Posterior cingulate gyrus (tissue), 11 donors: Measurements from ENCODE around the gene CDK2AP2.

Experiments used
- DNase-seq, 10 donors: peaks; one replicate each; pipeline versions ENCODE4 v3.0.0 to v3.0.0-alpha.2; 2020 to 2021; ENCODE audit warnings: mixed read lengths in 3 of 10
- intact Hi-C: fragments of 100-400 bp; cut with DNase I; formaldehyde crosslinking; loops from one replicate; pipeline ENCODE4 v1.15.1; 2023

Gene CDK2AP2

DNA sequence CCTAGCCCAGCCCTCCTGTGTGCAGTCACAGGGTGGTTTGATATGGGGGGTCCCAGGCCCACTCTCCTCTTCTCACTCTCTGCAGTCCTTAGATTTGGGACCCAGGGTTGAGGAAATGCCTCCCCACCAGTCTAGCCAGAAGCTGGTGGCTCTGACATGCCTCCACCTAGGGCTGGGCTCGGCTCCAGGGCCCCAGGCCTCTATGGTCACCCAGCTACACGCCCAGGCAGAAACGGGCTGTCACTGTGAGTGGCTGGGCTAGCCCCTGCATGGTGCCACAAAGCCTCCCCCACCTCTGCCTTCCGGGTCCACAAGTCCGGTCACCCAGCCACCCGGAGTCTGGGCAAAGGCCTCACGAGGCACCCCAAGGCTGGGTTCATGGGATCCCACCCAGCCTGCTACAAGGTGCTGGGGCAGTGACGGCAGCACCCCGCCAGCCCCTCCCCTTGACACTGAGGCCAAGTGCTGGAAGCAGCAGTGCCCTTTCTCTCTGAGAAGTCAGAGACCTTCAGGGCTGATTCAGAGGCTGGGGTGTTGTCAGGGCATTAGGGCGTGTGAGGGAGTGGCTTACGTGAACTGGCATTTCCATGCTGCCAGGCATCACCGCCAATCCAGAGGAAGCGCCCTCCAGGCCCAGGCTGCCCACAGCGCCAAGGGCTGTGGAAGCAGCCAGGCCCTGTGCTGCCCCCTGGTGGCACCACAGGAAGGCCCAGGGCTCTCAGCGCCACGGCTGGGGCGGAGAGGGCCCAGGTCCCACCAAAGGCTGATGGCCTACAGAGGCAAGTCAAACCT, 2.2 kb downstream of the CDK2AP2 start:
- intact Hi-C loops = loop anchor here (1.0 to 10.0 kb wide), 4 partner anchors 38 to 154 kb away; partner anchors contain the start of genes CORO1B, POLD4, PPP1CA and TBC1D10C
- DNase-seq = peak; percentile 66 to 97 (median 82)

DNA sequence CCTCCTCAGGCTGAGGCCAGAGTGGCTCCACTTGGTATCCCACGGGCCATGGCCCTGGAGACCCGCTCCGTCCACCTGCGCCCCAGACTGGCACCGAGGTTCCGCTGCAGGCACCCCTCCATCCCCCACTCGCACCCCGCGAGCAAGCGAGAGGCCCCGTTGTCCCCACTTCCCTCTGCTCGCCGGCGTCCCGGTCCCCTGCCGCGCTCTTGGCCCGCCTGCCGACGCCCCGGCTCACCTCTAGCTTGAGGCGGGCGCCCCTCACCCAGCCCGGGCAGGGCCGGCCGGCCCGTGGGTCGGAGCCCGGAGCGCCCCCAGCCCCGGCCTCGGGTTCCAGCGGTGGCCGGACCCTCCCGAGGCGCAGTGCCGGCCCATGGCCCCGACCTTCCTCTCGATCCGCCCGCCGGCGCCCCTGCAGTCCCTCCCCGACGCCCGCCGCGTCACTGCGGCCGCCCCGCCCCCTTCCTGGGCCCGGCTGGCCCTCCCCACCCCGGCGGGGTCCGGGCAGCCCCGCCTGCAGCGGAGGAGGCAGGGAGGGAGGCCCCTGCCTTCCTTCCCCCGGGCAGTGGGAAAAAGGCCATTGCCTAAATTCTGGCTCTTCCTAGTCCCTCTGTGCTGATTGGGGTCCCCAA, 2.9 kb downstream of the CDK2AP2 start, which contains the start of gene PITPNM1:
Gene PITPNM1, minus strand, starts transcription at position 414 of the 632 bp plus-strand sequence. CDS start 1,183 bp downstream, outside the sequence.
- DNase-seq = peak in 9 of 10 donors; percentile 28 to 92 (median 58)
- intact Hi-C loops = loop anchor here (1.0 to 10.0 kb wide), 4 partner anchors 37 to 153 kb away; partner anchors contain the start of genes CORO1B, POLD4, PPP1CA and TBC1D10C

DNA sequence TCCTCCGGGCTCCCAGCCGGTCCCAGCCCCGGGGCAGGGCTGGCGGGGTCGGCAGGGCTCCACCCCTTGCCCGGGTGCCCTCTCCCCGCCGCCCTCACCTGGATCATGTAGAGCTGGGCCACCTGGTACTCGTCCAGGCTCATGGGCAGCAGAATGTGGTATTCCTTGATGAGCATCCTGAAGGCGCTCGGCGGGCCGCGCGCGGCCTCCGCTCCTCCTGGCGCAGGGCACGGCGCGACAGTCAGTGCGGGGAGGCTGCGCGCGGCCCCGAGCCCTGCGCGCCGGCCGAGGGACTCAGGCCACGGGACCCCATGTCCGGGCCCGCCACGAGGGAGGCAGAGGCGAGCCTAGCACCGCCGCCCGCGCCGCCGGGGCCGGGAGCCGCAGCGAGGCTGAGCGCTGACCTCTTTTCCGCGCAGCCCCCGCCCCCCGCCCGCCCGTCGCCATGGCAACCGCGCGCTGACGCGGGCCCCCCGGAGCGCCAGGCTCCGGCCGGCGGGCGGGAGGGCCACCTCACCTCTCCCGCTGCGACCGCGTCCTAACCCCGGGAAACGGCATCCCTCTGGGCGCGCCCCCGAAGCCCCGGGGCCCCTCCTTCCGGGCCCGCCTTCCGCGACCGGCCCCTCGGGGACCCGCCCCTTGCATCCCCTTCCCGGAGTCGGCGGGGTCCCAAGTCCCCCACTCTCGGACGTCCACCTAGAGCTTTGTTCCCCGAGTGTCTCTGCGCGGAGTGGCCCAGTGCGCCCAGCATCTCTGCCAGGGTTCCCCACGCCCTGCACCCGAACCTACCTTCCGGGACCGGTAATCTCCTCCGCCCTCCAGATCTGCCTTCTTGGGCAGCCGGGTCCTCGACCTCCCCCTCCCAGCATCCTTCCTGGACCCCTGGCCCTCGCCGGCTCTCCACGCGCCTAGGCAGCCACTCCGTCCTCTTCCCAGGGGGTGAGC, 3.7 kb downstream of the CDK2AP2 start:
- peak in 3 of 10 donors; percentile 76 to 87 (median 82) for DNase-seq

DNA sequence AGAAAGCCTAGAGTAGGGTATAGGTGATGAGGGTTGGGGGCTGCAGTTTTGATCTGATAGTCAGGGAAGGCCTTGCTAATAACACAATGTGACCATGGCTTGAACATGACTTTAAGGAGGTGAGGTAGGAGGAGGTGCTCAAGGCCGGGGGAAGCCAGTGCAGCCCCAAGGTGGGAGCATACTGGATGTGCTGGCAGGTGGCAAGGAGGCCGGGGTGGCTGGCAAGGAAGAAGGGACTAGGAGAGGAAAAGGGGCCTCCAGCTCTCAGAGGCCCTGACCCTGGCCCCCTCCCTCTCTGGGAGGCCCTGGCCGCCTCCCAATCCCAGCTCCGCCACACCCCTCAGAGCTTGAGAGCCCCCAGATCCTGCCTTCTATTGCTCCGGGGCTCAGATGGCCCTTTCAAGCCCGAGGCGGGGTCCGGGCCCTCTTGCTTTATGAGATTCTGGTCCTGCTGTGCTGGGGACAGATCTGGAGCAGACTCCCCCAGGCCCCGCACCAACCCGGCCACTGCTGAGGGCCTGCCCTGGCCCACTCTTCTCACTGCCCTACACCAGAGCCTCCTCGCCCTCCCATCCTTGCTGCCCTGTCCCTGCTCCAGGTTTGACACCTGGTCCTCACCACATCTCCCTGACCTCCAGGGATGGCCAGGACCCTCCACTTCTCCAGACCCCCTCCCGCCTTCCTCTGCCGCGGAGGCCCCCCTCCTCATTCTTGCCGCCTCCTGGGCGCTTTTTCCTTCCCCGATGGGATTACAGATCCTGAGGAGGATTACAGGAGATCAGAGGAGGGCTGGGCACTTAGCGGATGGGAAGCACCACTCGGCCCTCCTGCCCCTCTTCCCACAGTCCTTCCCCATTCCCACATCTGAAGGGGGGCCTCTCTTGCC, 4.6 kb downstream of the CDK2AP2 start:
- DNase-seq = peak in 1 of 10 donors; percentile 69
- intact Hi-C loops = loop anchor here (10.0 kb wide), 1 partner anchor 59 kb away; the partner anchor contains the start of gene CORO1B

More for the DNA sequence above, 3.7 kb downstream of the CDK2AP2 start:
- intact Hi-C loops = loop anchor here (10.0 kb wide), 1 partner anchor 59 kb away; the partner anchor contains the start of gene CORO1B

DNA sequence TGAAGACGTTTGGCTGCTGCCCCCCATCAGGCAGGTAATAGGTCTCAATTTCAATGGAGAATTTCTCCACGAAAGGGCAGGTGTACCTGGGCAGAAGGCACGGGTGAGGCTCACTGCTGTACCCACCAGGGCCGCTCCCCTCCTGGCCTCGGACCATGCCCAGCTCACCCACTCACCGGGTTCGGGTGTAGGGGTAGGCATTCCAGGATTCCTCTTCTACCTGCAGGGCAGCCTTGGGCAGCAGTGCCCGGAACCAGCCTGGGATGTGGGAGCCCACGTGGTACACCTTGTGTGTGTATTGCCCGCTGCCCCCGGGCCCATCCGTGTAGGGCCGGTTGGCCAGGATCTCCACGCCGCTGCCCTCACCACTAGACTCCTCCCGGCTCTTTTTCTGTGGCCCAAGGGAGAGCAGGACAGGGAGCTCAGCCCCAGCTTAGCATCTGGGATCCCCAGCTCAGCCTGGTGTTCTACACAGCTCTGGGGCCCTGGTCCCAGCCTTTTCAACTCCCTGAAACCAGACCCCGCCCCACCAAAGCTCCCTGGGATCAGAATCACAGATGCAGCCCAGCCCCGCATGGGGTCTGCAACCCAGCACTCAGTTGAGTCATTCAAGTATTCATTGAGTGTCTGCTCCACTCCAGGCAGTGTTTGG, 5.5 kb downstream of the CDK2AP2 start:
- intact Hi-C loops = loop anchor here (10.0 kb wide), 1 partner anchor 58 kb away; the partner anchor contains the start of gene CORO1B
- DNase-seq = peak in 1 of 10 donors; percentile 50

DNA sequence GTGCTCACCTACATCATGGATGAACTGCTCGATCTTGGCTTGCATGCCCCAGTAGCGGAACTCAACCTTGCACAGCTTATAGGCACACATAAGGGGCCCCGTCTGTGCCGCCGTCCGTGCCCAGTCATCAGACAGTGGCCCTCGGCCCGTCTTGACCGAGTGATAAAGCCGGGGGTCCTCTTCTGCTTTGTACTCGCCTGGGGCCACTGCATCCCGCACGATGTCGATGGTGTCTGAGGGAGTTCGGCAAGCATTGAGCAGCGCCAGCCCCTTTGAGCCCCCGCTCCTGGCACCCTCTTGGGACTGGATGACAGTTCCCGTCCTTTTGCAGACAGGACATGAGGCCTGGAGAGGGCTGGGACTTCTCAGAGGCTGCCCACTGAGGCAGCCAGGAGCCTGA, 6.1 kb downstream of the CDK2AP2 start:
- peak in 2 of 10 donors; percentile 51 to 64 for DNase-seq
- intact Hi-C loops = loop anchor here (10.0 kb wide), 1 partner anchor 57 kb away; the partner anchor contains the start of gene CORO1B

DNA sequence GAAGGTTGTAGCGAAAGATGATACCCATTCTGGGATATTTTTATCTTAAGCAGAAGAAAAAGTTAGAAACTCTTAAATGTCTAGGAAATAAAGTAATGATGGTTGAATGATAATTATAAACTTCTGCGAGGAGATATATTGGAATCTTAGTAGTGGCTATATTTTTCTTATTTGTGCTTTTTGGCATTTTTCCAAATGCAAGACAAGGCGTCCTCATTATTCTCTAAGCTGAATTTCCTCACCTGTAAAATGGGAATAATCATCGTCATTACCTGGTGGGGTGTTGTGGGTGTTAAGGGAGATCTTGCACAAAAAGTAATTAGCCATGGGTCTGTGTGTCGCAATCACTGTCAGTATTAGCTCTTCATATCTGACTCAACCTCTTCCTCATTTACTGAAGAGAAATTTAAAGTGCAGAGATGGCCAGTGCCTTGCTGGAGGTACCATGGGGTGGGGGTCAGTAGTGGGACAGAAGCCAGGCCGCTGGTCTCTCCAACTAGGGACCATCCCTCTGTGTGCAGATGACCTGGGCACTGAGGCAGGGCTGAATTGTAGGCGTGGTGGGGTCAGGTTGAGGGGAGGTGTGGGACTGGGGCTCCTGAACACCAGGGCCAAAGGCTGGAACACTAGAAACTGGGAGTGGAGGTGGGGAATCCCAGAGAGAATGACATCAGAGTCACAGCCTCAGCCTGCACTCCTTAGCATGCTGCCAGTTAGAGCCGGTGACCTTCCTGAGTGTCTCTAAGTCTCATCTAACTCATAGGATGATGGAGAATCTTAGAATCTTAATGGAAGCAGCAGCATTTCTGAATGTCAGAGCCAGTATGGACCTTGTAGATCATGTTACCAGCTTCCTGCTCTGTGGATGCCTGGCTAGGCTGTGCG, 6.9 kb downstream of the CDK2AP2 start:
- intact Hi-C loops = loop anchor here (10.0 kb wide), 1 partner anchor 56 kb away; the partner anchor contains the start of gene CORO1B
- no peak for DNase-seq

DNA sequence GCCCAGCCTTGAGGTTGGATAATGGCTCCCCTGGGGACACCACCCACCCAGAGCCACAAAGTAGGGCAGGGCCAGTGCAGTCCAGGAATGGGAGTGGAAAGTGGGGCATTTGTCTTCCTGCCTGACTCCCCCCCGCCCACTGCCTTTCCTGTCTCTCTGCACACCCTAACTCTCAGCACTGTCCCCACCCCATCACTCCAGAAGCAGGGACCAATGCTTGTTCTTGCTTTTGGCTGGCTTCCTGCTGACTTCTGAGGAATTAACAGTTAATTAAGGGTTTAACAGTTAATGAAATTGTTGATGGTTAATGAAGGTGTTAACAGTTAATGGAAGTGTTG, 7.5 kb downstream of the CDK2AP2 start:
- intact Hi-C loops = loop anchor here (10.0 kb wide), 1 partner anchor 56 kb away; the partner anchor contains the start of gene CORO1B
- DNase-seq = no peak

DNA sequence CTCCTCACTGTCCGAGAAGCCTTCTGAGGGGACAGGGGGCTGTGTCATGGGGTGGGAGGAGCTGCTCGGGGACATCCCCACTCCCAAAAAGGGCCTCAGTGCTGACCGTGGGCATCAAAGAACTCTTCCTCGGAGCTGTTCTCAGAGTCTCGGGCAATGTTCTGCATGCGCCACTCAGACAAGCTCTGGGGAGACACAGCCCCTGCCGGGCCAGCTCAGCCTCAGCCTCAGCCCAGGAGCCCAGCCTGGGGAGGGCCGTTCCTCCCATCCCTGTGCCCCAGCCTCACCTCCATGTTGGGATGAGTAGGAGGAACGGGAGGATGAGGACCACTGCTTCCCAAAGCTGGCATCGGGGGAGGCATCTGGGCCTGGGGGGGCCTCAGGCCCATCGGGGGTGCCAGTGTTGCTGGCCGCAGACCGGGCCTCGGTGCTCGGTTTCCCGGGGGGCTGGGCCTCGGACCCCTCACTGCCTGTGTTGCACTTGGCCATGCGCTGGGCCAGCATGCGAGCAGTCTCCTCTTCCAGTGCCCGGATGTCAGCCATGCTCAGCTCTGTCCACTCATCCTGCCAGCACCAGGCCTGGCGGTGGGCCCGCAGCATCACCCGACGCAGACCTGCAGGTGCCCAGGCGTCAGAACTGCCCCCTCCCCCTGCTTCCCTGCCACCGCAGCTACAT, 8.0 kb downstream of the CDK2AP2 start:
- peak in 1 of 10 donors; percentile 57 for DNase-seq
- intact Hi-C loops = loop anchor here (2.0 to 10.0 kb wide), 2 partner anchors 15 to 55 kb away; partner anchors contain the start of gene CORO1B

DNA sequence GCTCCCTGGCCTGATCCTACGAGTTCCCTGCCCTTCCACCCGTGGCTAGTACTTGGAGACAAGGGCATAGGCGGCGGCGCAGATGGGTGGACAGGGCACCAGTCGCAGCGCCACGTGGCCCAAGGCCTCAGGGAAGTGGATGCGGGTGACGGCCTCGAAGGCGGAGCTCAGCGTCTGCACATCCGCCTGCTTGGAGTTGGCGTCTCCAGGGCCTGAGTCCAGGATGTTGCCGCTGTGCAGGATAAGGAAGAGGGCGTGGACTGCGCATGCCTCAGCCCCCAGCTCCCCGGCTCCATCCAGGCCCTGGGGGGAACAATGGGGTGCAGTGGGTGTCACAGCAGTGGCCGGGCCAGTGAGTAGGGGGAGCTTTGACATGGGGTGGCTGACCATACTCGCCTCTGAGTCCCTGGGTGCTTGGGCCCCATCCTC, 9.4 kb downstream of the CDK2AP2 start:
- intact Hi-C loops = loop anchor here (2.0 kb wide), 1 partner anchor 14 kb away; no protein-coding TSS in a partner anchor
- DNase-seq = peak in 1 of 10 donors; percentile 65

DNA sequence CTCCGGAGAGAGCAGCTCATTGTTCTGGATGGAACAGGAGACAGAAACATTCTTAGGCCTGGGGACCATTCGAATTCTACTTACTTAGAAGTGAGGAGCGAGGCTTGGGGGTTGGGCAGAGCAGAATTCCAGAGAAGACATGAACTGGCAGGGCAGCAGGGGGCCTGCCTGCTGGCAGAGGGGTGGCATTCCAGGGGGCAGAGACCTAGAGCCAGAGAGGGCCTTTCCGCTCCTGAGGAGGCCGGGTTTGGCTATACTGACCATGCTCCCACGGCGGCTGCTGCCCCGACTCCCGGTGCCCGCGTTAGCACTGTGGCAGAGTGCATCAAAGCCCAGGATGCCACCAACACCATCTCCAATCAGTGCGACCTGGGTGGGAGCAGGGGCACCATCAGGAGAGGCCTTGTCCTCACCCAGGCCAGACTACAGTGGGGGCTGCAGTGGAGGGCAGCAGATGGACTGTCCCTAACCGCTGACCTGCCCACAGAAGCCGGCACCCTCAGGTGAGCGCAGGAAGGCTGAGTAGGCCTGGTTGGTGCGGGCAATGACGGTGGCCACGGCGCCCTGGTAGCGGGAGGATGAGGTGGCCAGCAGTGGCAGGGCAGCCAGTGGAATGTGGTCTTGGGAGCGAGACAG, 10.2 kb downstream of the CDK2AP2 start:
- no peak for DNase-seq
- intact Hi-C loops = loop anchor here (2.0 kb wide), 1 partner anchor 13 kb away; no protein-coding TSS in a partner anchor

DNA sequence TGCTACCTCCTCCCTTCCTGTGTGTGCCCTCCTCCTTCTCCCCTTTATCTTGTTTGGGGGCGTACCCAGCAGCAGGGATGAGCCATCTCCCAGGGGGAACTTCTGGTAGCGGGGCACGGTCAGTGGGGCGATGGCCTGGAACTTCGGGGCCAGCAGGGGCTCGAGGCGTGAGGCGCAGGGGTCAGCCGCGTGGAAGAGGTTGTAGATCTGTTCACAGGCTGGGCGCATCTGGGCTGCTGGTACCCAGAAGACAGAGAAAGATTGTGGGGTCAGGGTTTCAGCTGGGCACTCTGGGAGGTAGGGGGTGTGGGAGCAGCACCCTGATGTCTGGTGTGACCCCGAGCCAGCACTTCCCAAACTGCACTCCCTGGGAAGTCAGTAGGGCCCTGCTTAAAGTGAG, 11.8 kb downstream of the CDK2AP2 start:
- intact Hi-C loops = no loop called here

DNA sequence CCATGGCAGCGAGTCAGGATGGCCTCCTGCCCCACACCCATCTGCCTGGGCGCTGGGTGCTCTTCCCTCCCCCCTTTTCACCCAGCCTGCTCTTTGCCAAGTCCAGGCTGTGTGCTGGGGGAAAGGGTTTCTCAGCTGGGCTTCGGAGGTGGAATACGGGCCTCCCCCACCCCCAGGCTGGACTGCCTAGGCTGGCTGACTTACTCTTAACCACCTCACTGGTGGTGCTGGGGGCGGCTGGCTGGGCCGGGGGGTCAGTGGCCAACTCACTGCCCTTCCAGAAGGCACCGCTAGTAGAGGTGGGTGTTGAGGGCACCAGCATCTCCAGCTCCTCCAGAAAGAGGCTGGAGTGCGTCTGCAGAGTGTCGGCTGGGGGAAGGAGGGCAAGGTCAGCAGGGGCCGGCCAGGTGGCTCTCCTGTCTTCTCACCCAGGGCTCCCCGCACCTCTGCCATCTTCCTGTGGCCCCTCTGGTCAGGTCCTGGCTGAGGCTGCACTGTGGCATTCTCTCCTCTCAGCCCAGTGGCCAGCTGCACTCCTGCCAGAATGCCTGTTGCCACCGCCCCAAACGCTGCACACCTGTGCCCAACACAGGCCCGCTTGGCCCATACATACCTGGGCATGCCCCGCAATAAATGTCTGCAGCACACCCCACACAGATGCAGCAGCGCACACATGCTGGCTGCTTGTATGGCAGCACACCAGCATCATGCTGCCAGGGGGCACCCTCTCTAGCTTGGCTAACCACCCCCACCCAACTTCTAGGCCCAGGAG, 12.5 kb downstream of the CDK2AP2 start:
- peak in 1 of 10 donors; percentile 43 for DNase-seq
- intact Hi-C loops = no loop called here

More for the DNA sequence above, 11.8 kb downstream of the CDK2AP2 start:
- peak in 1 of 10 donors; percentile 35 for DNase-seq

DNA sequence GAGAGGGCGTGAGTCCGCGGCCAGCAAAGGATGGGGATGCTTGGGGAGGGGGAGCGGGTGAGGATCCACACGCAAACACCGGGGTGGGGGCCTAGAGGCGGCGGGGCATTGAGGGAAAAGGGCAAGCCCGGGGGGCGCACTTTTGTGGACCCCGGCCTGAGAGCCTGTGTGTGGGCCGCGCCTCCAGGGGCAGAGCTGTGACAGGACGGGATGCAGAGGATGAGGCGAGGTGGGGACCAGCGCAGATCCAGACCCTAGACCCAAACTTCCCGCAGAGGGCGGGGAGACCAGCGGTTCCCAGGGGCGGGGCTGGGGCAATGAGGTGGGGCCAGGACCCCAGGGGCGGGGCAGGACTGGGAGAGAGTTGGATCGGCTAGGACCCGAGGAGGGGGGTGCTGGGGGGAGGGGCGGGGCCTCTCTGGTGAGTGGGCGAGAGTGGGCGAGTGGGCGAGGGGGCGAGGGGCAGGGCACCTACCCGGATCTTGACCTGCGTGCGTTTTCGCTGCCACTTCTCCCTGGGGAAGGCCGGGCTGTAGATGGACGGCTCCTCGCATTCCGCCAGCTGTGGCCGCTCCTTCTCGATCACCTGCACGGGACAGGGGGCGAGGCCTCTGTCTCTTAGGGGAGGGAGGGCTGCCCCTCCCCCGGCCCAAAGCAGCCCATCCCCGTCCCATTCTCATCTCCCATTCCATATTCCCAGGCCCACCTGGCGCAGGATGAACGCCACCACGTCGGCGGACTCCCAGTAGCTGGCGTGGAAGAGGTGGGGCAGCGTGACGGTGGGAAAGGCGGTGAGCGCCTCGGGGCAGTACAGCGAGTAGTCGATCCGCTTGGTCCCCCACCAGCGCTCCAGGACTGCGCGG, 13.4 kb downstream of the CDK2AP2 start:
- peak in 1 of 10 donors; percentile 73 for DNase-seq
- intact Hi-C loops = no loop called here
